IPS-11a (cell line): ENCODE measurements around the gene TSC22D1.
A peak's percentile ranks its signal among the peaks of the same experiment; 100 is the strongest.

Experiments
- H3K4me3 ChIP-seq: one replicate; pipeline ENCODE4 v1.5.1; 2013; ENCODE audit warnings: low read depth, low read length, control low read depth

TSC22D1 gene

GRCh38 chr13:44455769-44456168 is 120.4 kb downstream of the TSC22D1 start:
- H3K4me3 ChIP-seq, result no peak overlapping the region

- H3K4me3 ChIP-seq, result no peak overlapping the region
Measured at GRCh38 chr13:44453881-44454280, 122.2 kb downstream of the TSC22D1 start.

GRCh38 chr13:44453069-44453468 is 123.1 kb downstream of the TSC22D1 start:
- H3K4me3 ChIP-seq, result no peak overlapping the region

GRCh38 chr13:44452418-44452817 is 123.7 kb downstream of the TSC22D1 start:
- H3K4me3 ChIP-seq, result no peak overlapping the region

GRCh38 chr13:44451651-44452050 is 124.5 kb downstream of the TSC22D1 start:
- no peak overlapping the region for H3K4me3 ChIP-seq

GRCh38 chr13:44451126-44451525 is 125.0 kb downstream of the TSC22D1 start:
- H3K4me3 ChIP-seq, result no peak overlapping the region

- no peak overlapping the region for H3K4me3 ChIP-seq
Measured at GRCh38 chr13:44449999-44450821, 125.9 kb downstream of the TSC22D1 start.

GRCh38 chr13:44448875-44449274 is 127.3 kb downstream of the TSC22D1 start:
- no peak overlapping the region for H3K4me3 ChIP-seq

- no peak overlapping the region for H3K4me3 ChIP-seq
Measured at GRCh38 chr13:44448373-44448772, 127.8 kb downstream of the TSC22D1 start.

- H3K4me3 ChIP-seq, result no peak overlapping the region
Measured at GRCh38 chr13:44447783-44448321, 128.3 kb downstream of the TSC22D1 start.

GRCh38 chr13:44440046-44440608 is 136.0 kb downstream of the TSC22D1 start:
- H3K4me3 ChIP-seq, result no peak overlapping the region

- H3K4me3 ChIP-seq, result no peak overlapping the region
Measured at GRCh38 chr13:44439452-44440024, 136.6 kb downstream of the TSC22D1 start.

- H3K4me3 ChIP-seq, result no peak overlapping the region
Measured at GRCh38 chr13:44438234-44438579, 137.9 kb downstream of the TSC22D1 start.

GRCh38 chr13:44437356-44438233 is 138.5 kb downstream of the TSC22D1 start:
- peak overlapping the region; percentile 58 for H3K4me3 ChIP-seq

GRCh38 chr13:44436589-44437337 is 139.4 kb downstream of the TSC22D1 start:
- peak overlapping the region; percentile 92 for H3K4me3 ChIP-seq

- peak overlapping the region; percentile 92 for H3K4me3 ChIP-seq
Measured at GRCh38 chr13:44435919-44436510, 140.1 kb downstream of the TSC22D1 start.

- peak overlapping the region; percentile 92 for H3K4me3 ChIP-seq
Measured at GRCh38 chr13:44435142-44435918, 140.8 kb downstream of the TSC22D1 start.

GRCh38 chr13:44434766-44435141 is 141.4 kb downstream of the TSC22D1 start:
- H3K4me3 ChIP-seq, result peak overlapping the region; percentile 15
